ENCODE results near the gene SNRPE.

Gene SNRPE

GRCh38 chr1:203880606-203881005, 19.2 kb downstream of the SNRPE start:
- DNase-seq (ENCODE audit: low read depth in 2 of 2): no peak

- DNase-seq (ENCODE audit: low read depth in 2 of 2): no peak
Observed at GRCh38 chr1:203888807-203889251, 27.4 kb downstream of the SNRPE start.

- DNase-seq (ENCODE audit: low read depth in 2 of 2): no peak
Observed at GRCh38 chr1:203891950-203892349, 30.6 kb downstream of the SNRPE start.

GRCh38 chr1:203898458-203899352, 37.3 kb downstream of the SNRPE start:
- no peak for DNase-seq (ENCODE audit: low read depth in 2 of 2)

GRCh38 chr1:203899353-203899716, 37.9 kb downstream of the SNRPE start:
- DNase-seq (ENCODE audit: low read depth in 2 of 2): no peak

GRCh38 chr1:203899869-203900714, 38.7 kb downstream of the SNRPE start:
- no peak for DNase-seq (ENCODE audit: low read depth in 2 of 2)

- no peak for DNase-seq (ENCODE audit: low read depth in 2 of 2)
Observed at GRCh38 chr1:203901581-203901980, 40.2 kb downstream of the SNRPE start.

- DNase-seq (ENCODE audit: low read depth in 2 of 2): no peak
Observed at GRCh38 chr1:203905275-203905674, 43.9 kb downstream of the SNRPE start.

- no peak for DNase-seq (ENCODE audit: low read depth in 2 of 2)
Observed at GRCh38 chr1:203906932-203907331, 45.5 kb downstream of the SNRPE start.

- DNase-seq (ENCODE audit: low read depth in 2 of 2): no peak
Observed at GRCh38 chr1:203907901-203908300, 46.5 kb downstream of the SNRPE start.

GRCh38 chr1:203911806-203912205, 50.4 kb downstream of the SNRPE start:
- DNase-seq (ENCODE audit: low read depth in 2 of 2): no peak

GRCh38 chr1:203913073-203913521, 51.7 kb downstream of the SNRPE start:
- no peak for DNase-seq (ENCODE audit: low read depth in 2 of 2)

- no peak for DNase-seq (ENCODE audit: low read depth in 2 of 2)
Observed at GRCh38 chr1:203914292-203914691, 52.9 kb downstream of the SNRPE start.

- DNase-seq (ENCODE audit: low read depth in 2 of 2): no peak
Observed at GRCh38 chr1:203915811-203916210, 54.4 kb downstream of the SNRPE start.

- no peak for DNase-seq (ENCODE audit: low read depth in 2 of 2)
Observed at GRCh38 chr1:203916756-203917155, 55.4 kb downstream of the SNRPE start.

Data from activated CD4-positive, alpha-beta T cell treated with anti-CD3 and anti-CD28 coated beads for 24 hours (primary cell).